ENCODE measurements around the gene CSAD.
"Not testable (repeated sequence)": the region's sequence is repeated elsewhere in the genome, so short reads cannot be mapped to it uniquely, and the experiment has no call there.

CSAD gene

GRCh38 chr12:53143355-53143754, 37.4 kb downstream of the CSAD start:
- no peak for DNase-seq

- DNase-seq: no peak
Observed at GRCh38 chr12:53133722-53134121, 47.0 kb downstream of the CSAD start.

GRCh38 chr12:53131844-53132243, 48.9 kb downstream of the CSAD start:
- DNase-seq: no peak

GRCh38 chr12:53128780-53129569, 51.8 kb downstream of the CSAD start:
- DNase-seq: no peak

GRCh38 chr12:53127169-53127568, 53.6 kb downstream of the CSAD start:
- DNase-seq: no peak

- DNase-seq: no peak
Observed at GRCh38 chr12:53124352-53124723, 56.4 kb downstream of the CSAD start.

- no peak for DNase-seq
Observed at GRCh38 chr12:53123578-53124351, 57.0 kb downstream of the CSAD start.

GRCh38 chr12:53122961-53123468, 57.7 kb downstream of the CSAD start:
- DNase-seq: no peak

GRCh38 chr12:53120685-53121525, 59.8 kb downstream of the CSAD start:
- no peak for DNase-seq

- DNase-seq: no peak
Observed at GRCh38 chr12:53118751-53119300, 61.9 kb downstream of the CSAD start.

- no peak for DNase-seq
Observed at GRCh38 chr12:53115891-53116648, 64.7 kb downstream of the CSAD start.

- no peak for DNase-seq
Observed at GRCh38 chr12:53115112-53115890, 65.4 kb downstream of the CSAD start.

GRCh38 chr12:53113951-53114350, 66.8 kb downstream of the CSAD start:
- no peak for DNase-seq

- no peak for DNase-seq
Observed at GRCh38 chr12:53113136-53113705, 67.5 kb downstream of the CSAD start.

- DNase-seq: not testable (repeated sequence)
Observed at GRCh38 chr12:53112431-53112830, 68.3 kb downstream of the CSAD start.
